NCI-H1417 (cell line): ENCODE measurements around the gene LRRC14B.
"Not testable (repeated sequence)": the region's sequence is repeated elsewhere in the genome, so short reads cannot be mapped to it uniquely, and the experiment has no call there.

Experiments used
- DNase-seq, 3 experiments: peaks; one replicate each; lab custom pipeline; 2025; lab: John Stamatoyannopoulos, UW

The LRRC14B gene

GRCh38 chr5:192970-193831 is 1.9 kb downstream of the LRRC14B start:
- no peak for DNase-seq

GRCh38 chr5:194102-194501 is 2.8 kb downstream of the LRRC14B start:
- no peak for DNase-seq

GRCh38 chr5:194603-195209 is 3.4 kb downstream of the LRRC14B start:
- no peak for DNase-seq

GRCh38 chr5:195401-196160 is 4.3 kb downstream of the LRRC14B start:
- DNase-seq: no peak

- DNase-seq: no peak
These were observed 5.1 kb downstream of the LRRC14B start for GRCh38 chr5:196350-196749.

GRCh38 chr5:197031-197430 is 5.7 kb downstream of the LRRC14B start:
- not testable (repeated sequence) for DNase-seq

- no peak for DNase-seq
These were observed 6.7 kb downstream of the LRRC14B start for GRCh38 chr5:197892-198489.

GRCh38 chr5:198516-199196 is 7.4 kb downstream of the LRRC14B start:
- DNase-seq: no peak

GRCh38 chr5:199197-199949 is 8.1 kb downstream of the LRRC14B start:
- DNase-seq: no peak

- no peak for DNase-seq
These were observed 8.8 kb downstream of the LRRC14B start for GRCh38 chr5:199950-200645.

- no peak for DNase-seq
These were observed 9.7 kb downstream of the LRRC14B start for GRCh38 chr5:200985-201384.

- no peak for DNase-seq
These were observed 10.4 kb downstream of the LRRC14B start for GRCh38 chr5:201672-202071.

GRCh38 chr5:203246-203930 is 12.1 kb downstream of the LRRC14B start:
- no peak for DNase-seq

GRCh38 chr5:204001-204400 is 12.7 kb downstream of the LRRC14B start:
- DNase-seq: no peak

- no peak for DNase-seq
These were observed 13.2 kb downstream of the LRRC14B start for GRCh38 chr5:204462-204861.

- no peak for DNase-seq
These were observed 13.8 kb downstream of the LRRC14B start for GRCh38 chr5:204966-205670.

GRCh38 chr5:206406-206805 is 15.1 kb downstream of the LRRC14B start:
- DNase-seq: no peak

GRCh38 chr5:206927-207536 is 15.7 kb downstream of the LRRC14B start:
- no peak for DNase-seq

- DNase-seq: no peak
These were observed 16.3 kb downstream of the LRRC14B start for GRCh38 chr5:207599-207998.
